IMR-90 (cell line): ENCODE results near the gene MED23. TPM values are rescaled to one million over a fixed set of nuclear protein-coding genes. Genes with fewer than 3 reads are reported as not detected.

Experiments
- ATAC-seq: fragments of 200-7000 bp; cut with Tn5 transposase; 2 replicates; pipeline ENCODE4 v1.9.1; 2020; ENCODE audit warnings: low read depth, mild to moderate bottlenecking, moderate library complexity
- BruUV-seq: library from RNA; stranded (reverse); fragments of 400-500 nt; replicated peaks from 2 replicates; lab custom pipeline; 2021; lab: Mats Ljungman, UMichigan
- CTCF ChIA-PET: fragments of 300-600 bp; formaldehyde crosslinking; extraction: SDS; loops from one replicate; lab custom pipeline; 2021; ENCODE audit warnings: antibody characterized with exemption; lab: Yijun Ruan, JAX
- POLR2A ChIA-PET: fragments of 300-600 bp; sonication (Branson Sonifier 250); formaldehyde crosslinking; loops from one replicate; lab custom pipeline; 2022; ENCODE audit warnings: antibody characterized with exemption; ENCODE audit not compliant: unreplicated experiment; lab: Charles Lee
- DNase-seq: peaks from one replicate; pipeline ENCODE4 v3.0.0; 2013
- H2AFZ ChIP-seq: replicated peaks from 2 replicates; pipeline ENCODE3; 2013; ENCODE audit warnings: low read length, mild to moderate bottlenecking; ENCODE audit not compliant: poor library complexity
- H2AK5ac ChIP-seq: 2 replicates; pipeline ENCODE4 v1.6.1; 2013; ENCODE audit warnings: low read depth, low read length, inconsistent platforms
- H2AK9ac ChIP-seq: replicated peaks from 2 replicates; pipeline ENCODE3; 2013; ENCODE audit warnings: mild to moderate bottlenecking, low read depth, low read length, moderate library complexity; ENCODE audit not compliant: poor library complexity
- H2BK120ac ChIP-seq: 2 replicates; pipeline ENCODE4 v1.6.1; 2013; ENCODE audit warnings: low read depth, low read length, inconsistent platforms
- H2BK15ac ChIP-seq: 3 replicates; pipeline ENCODE4 v1.6.1; 2013; ENCODE audit warnings: low read depth, low read length, inconsistent platforms
- H2BK20ac ChIP-seq: 2 replicates; pipeline ENCODE4 v1.6.1; 2013; ENCODE audit warnings: low read depth, mild to moderate bottlenecking, inconsistent platforms, low read length, moderate library complexity
- H2BK5ac ChIP-seq: 2 replicates; pipeline ENCODE4 v1.6.1; 2013; ENCODE audit warnings: mild to moderate bottlenecking, low read depth, low read length, inconsistent platforms; ENCODE audit not compliant: poor library complexity, severe bottlenecking
- H3K14ac ChIP-seq: replicated peaks from 2 replicates; pipeline ENCODE4 v1.6.1; 2013; ENCODE audit warnings: low read depth, low read length, inconsistent platforms
- H3K18ac ChIP-seq: 2 replicates; pipeline ENCODE4 v1.6.1; 2013; ENCODE audit warnings: low read depth, low read length, control low read depth
- H3K23ac ChIP-seq: 2 replicates; pipeline ENCODE4 v1.6.1; 2013; ENCODE audit warnings: low read depth, low read length, inconsistent platforms
- H3K27ac ChIP-seq: 2 replicates; pipeline ENCODE4 v1.5.1; 2013; ENCODE audit warnings: mild to moderate bottlenecking, control low read depth, low read length; ENCODE audit not compliant: insufficient read depth
- H3K27me3 ChIP-seq: 2 replicates; pipeline ENCODE4 v1.6.1; 2013; ENCODE audit warnings: low read length; ENCODE audit not compliant: control insufficient read depth, insufficient read depth
- H3K36me3 ChIP-seq: 2 replicates; pipeline ENCODE4 v1.6.1; 2013; ENCODE audit warnings: low read length, mixed read lengths; ENCODE audit not compliant: control insufficient read depth, insufficient read depth
- H3K4ac ChIP-seq: 2 replicates; pipeline ENCODE4 v1.6.1; 2013; ENCODE audit warnings: low read depth, low read length, inconsistent platforms
- H3K4me1 ChIP-seq: 2 replicates; pipeline ENCODE4 v1.6.1; 2013; ENCODE audit warnings: low read length, mixed read lengths; ENCODE audit not compliant: control insufficient read depth, insufficient read depth
- H3K4me2 ChIP-seq: 2 replicates; pipeline ENCODE4 v1.6.1; 2013; ENCODE audit warnings: low read depth, mild to moderate bottlenecking, control low read depth, low read length, moderate library complexity
- H3K4me3 ChIP-seq: 2 replicates; pipeline ENCODE4 v1.5.1; 2013; ENCODE audit warnings: low read depth, mild to moderate bottlenecking, control low read depth, low read length, moderate library complexity; ENCODE audit not compliant: insufficient read depth
- H3K56ac ChIP-seq: 2 replicates; pipeline ENCODE4 v1.6.1; 2013; ENCODE audit warnings: low read length, inconsistent platforms; ENCODE audit not compliant: insufficient read depth; ENCODE audit errors: extremely low read depth
- H3K79me1 ChIP-seq, 2 experiments: 2 replicates each; pipeline ENCODE4 v1.6.1; 2013; ENCODE audit warnings: low read length in 2 of 2, inconsistent platforms in 1 of 2, low read depth in 1 of 2
- H3K9ac ChIP-seq: 2 replicates; pipeline ENCODE4 v1.6.1; 2013; ENCODE audit warnings: low read depth, low read length, control low read depth
- H3K9me1 ChIP-seq: 2 replicates; pipeline ENCODE4 v1.6.1; 2013; ENCODE audit warnings: low read length, inconsistent platforms; ENCODE audit not compliant: insufficient read depth
- H3K9me3 ChIP-seq: 2 replicates; pipeline ENCODE4 v1.6.1; 2013; ENCODE audit warnings: low read length; ENCODE audit not compliant: control insufficient read depth, insufficient read depth
- H4K20me1 ChIP-seq: 2 replicates; pipeline ENCODE4 v1.6.1; 2013; ENCODE audit warnings: low read length, inconsistent platforms; ENCODE audit not compliant: insufficient read depth
- H4K5ac ChIP-seq: 2 replicates; pipeline ENCODE4 v1.6.1; 2013; ENCODE audit warnings: mild to moderate bottlenecking, low read depth, low read length, control low read depth
- H4K8ac ChIP-seq, 2 experiments: 2 replicates each; pipeline ENCODE4 v1.6.1; 2013; ENCODE audit warnings: low read depth in 2 of 2, low read length in 2 of 2, control low read depth in 1 of 2, inconsistent platforms in 1 of 2
- H4K91ac ChIP-seq: 2 replicates; pipeline ENCODE4 v1.6.1; 2013; ENCODE audit warnings: low read depth, low read length, inconsistent platforms; ENCODE audit not compliant: insufficient read depth
- BHLHE40 ChIP-seq: fragments of 150-350 bp; IDR thresholded peaks from 2 replicates; pipeline ENCODE4 v1.6.1; 2016; ENCODE audit warnings: mild to moderate bottlenecking, low read depth, low read length
- CEBPB ChIP-seq: IDR thresholded peaks from 2 replicates; pipeline ENCODE4 v1.6.1; 2012; ENCODE audit warnings: low read depth, low read length, improper control_type of control experiment
- CHD1 ChIP-seq: IDR thresholded peaks from 2 replicates; pipeline ENCODE4 v1.6.1; 2012; ENCODE audit warnings: low read depth, low read length, improper control_type of control experiment
- CTCF ChIP-seq: conservative IDR thresholded peaks from 2 replicates; pipeline ENCODE4 v1.5.1; 2012; ENCODE audit warnings: mild to moderate bottlenecking, low read depth, low read length, improper control_type of control experiment
- ELK1 ChIP-seq: fragments of 150-350 bp; IDR thresholded peaks from 2 replicates; pipeline ENCODE4 v1.6.1; 2016; ENCODE audit warnings: low read depth, mild to moderate bottlenecking, low read length, moderate library complexity, borderline replicate concordance
- FOS ChIP-seq: fragments of 150-350 bp; IDR thresholded peaks from 2 replicates; pipeline ENCODE4 v1.6.1; 2016; ENCODE audit warnings: low read depth, low read length
- MAFK ChIP-seq: IDR thresholded peaks from 2 replicates; pipeline ENCODE4 v1.6.1; 2012; ENCODE audit warnings: low read depth, low read length, improper control_type of control experiment
- MAZ ChIP-seq: IDR thresholded peaks from 2 replicates; pipeline ENCODE4 v1.6.1; 2012; ENCODE audit warnings: low read depth, mild to moderate bottlenecking, low read length, improper control_type of control experiment, moderate library complexity, borderline replicate concordance
- MXI1 ChIP-seq: IDR thresholded peaks from 2 replicates; pipeline ENCODE4 v1.6.1; 2012; ENCODE audit warnings: low read depth, mild to moderate bottlenecking, low read length, moderate library complexity, borderline replicate concordance
- NFE2L2 ChIP-seq: fragments of 150-350 bp; IDR thresholded peaks from 2 replicates; pipeline ENCODE4 v1.6.1; 2016; ENCODE audit warnings: low read depth, mild to moderate bottlenecking, low read length
- POLR2A ChIP-seq: IDR thresholded peaks from 2 replicates; pipeline ENCODE4 v1.6.1; 2012; ENCODE audit warnings: mild to moderate bottlenecking, low read depth, low read length
- RAD21 ChIP-seq: IDR thresholded peaks from 2 replicates; pipeline ENCODE4 v1.6.1; 2012; ENCODE audit warnings: low read length, improper control_type of control experiment
- RCOR1 ChIP-seq: IDR thresholded peaks from 2 replicates; pipeline ENCODE4 v1.6.1; 2012; ENCODE audit warnings: mild to moderate bottlenecking, low read length, improper control_type of control experiment; ENCODE audit not compliant: insufficient replicate concordance
- RFX5 ChIP-seq: IDR thresholded peaks from 2 replicates; pipeline ENCODE4 v1.8.0; 2012; ENCODE audit warnings: low read depth, mild to moderate bottlenecking, low read length, moderate library complexity
- SMC3 ChIP-seq: fragments of 150-350 bp; IDR thresholded peaks from 2 replicates; pipeline ENCODE4 v1.6.1; 2016; ENCODE audit warnings: low read depth, mild to moderate bottlenecking, antibody characterized with exemption, low read length, moderate library complexity
- USF2 ChIP-seq: fragments of 150-350 bp; IDR thresholded peaks from 2 replicates; pipeline ENCODE4 v1.6.1; 2017; ENCODE audit warnings: mild to moderate bottlenecking, antibody characterized with exemption, low read length, low read depth
- WGBS, 2 experiments: methylation state at CpG; one replicate each; pipeline versions ENCODE4 v1.1.5 to v1.1.7; 2013; ENCODE audit warnings: missing lambda C conversion rate in 2 of 2; ENCODE audit not compliant: insufficient read length in 1 of 2; ENCODE audit errors: extremely low coverage in 2 of 2; 5-methylcytosine and 5-hydroxymethylcytosine counted together
- dilution Hi-C: fragments of 300-500 bp; cut with HindIII; formaldehyde crosslinking; loops from one replicate; pipeline ENCODE4 v1.14.3; 2018; ENCODE audit warnings: low sequenced_read_pairs; ENCODE audit not compliant: unreplicated experiment
- in situ Hi-C: fragments of 300-500 bp; cut with MboI; formaldehyde crosslinking; loops from 3 replicates; pipeline ENCODE4 v1.14.3; 2019; ENCODE audit warnings: low sequenced_read_pairs, inconsistent platforms, mixed read lengths
- intact Hi-C: fragments of 100-400 bp; cut with micrococcal nuclease; formaldehyde crosslinking; loops from 2 replicates; pipeline ENCODE4 v1.10.0; 2022
- polyA plus RNA-seq, 3 experiments: library from polyadenylated mRNA; depleted of rRNA; stranded (reverse); fragments of >200 nt; gene quantifications; 2 replicates each; pipeline ENCODE4 v1.2.3, GENCODE V29; 2012; ENCODE audit warnings: low replicate concordance in 1 of 3
- total RNA-seq: library from RNA; depleted of rRNA; stranded (reverse); fragments of >200 nt; gene quantifications from 2 replicates; pipeline ENCODE4 v1.2.3, GENCODE V29; 2012

The MED23 gene
- total and polyA plus RNA-seq, 2 of the 4 experiments (the other 2 are of a cell fraction): 16.0 to 40.7 TPM

- Histone ChIP-seq H3K9me1 (no peaks in the 10 kb centered on the region), H3K4ac (no peak overlapping the region), H4K20me1 (no peaks in the 10 kb centered on the region), H3K9me3 (no peaks in the 10 kb centered on the region), H4K5ac (no peak overlapping the region), H3K56ac (no peak overlapping the region), H3K27ac (no peak overlapping the region), H3K4me2 (no peak overlapping the region), H3K9ac (no peak overlapping the region), H3K36me3 (no peaks in the 10 kb centered on the region), H4K8ac (no peak overlapping the region), H2BK20ac (no peak overlapping the region), H2BK120ac (no peak overlapping the region), H2AK9ac (no peak overlapping the region), H3K18ac (no peak overlapping the region), H3K4me1 (no peaks in the 10 kb centered on the region), H2BK15ac (no peak overlapping the region), H3K23ac (no peak overlapping the region), H3K14ac (no peak overlapping the region), H4K91ac (no peak overlapping the region), H3K27me3 (peaks cover 6% of the 10 kb centered on the region; the same call in 1 of the 2 replicates), H3K79me1 (no peaks in the 10 kb centered on the region), H2AFZ (no peak overlapping the region), H2AK5ac (no peak overlapping the region), H2BK5ac (no peak overlapping the region), H3K4me3 (no peak overlapping the region)
- dilution Hi-C loops (no loop called here), intact Hi-C loops (no loop called here), in situ Hi-C loops (no loop called here)
- no TSS peak for BruUV-seq
- POLR2A ChIA-PET: no interaction called here
- no CpG with 5 or more reads among the region's 1 CpG for WGBS, 2 experiments
- no peak for TF ChIP-seq MAFK
- TF ChIP-seq CEBPB: no peak
- no peak for TF ChIP-seq RCOR1
- TF ChIP-seq MXI1: no peak
- no peak for TF ChIP-seq NFE2L2
- TF ChIP-seq ELK1: no peak
- TF ChIP-seq MAZ: no peak
- no peak for TF ChIP-seq RFX5
- TF ChIP-seq CHD1: no peak
- TF ChIP-seq RAD21: no peak
- no peak for TF ChIP-seq USF2
- no peak for TF ChIP-seq SMC3
- TF ChIP-seq CTCF: no peak
- no peak for TF ChIP-seq POLR2A
- no peak for TF ChIP-seq FOS
- no peak for TF ChIP-seq BHLHE40
- ATAC-seq: no peak
- CTCF ChIA-PET: no interaction called here
- DNase-seq: no peak
Measured at GRCh38 chr6:131644921-131645320, 16.9 kb upstream of the MED23 start.
